ELF-1 (cell line): ENCODE measurements around the gene DAZ1.
"Not testable (repeated sequence)": the region's sequence is repeated elsewhere in the genome, so short reads cannot be mapped to it uniquely, and the experiment has no call there.

Experiments
- DNase-seq: peaks from one replicate; pipeline ENCODE4 v3.0.0-alpha.2; 2016; ENCODE audit warnings: low read depth, low spot score

Gene DAZ1

GRCh38 chrY:23198908-23199307 lies at the start of gene DAZ1:
Gene DAZ1, minus strand, starts transcription at chrY:23199008. Its CDS starts 208 bp downstream, at chrY:23198800.
- not testable (repeated sequence) for DNase-seq

GRCh38 chrY:23219233-23219632 lies 20.4 kb upstream of the DAZ1 start, which contains the start of gene DAZ2:
Gene DAZ2, plus strand, starts transcription at chrY:23219533. Its CDS starts 208 bp downstream, at chrY:23219741.
- DNase-seq: not testable (repeated sequence)

GRCh38 chrY:23210681-23211080 lies 11.9 kb upstream of the DAZ1 start:
- DNase-seq: not testable (repeated sequence)

- DNase-seq: not testable (repeated sequence)
Measured at GRCh38 chrY:23209802-23210495, 11.1 kb upstream of the DAZ1 start.

- not testable (repeated sequence) for DNase-seq
Measured at GRCh38 chrY:23207455-23207854, 8.6 kb upstream of the DAZ1 start.
